HG03095 (cell line): ENCODE measurements around the gene CLEC10A.
"Not testable (repeated sequence)": the region's sequence is repeated elsewhere in the genome, so short reads cannot be mapped to it uniquely, and the experiment has no call there.

Experiments
- ATAC-seq: cut with Tn5 transposase; IDR thresholded peaks from one replicate; pipeline ENCODE4 v1.9.1; 2021; ENCODE audit warnings: moderate library complexity; ENCODE audit not compliant: unreplicated experiment

CLEC10A gene, protein sequence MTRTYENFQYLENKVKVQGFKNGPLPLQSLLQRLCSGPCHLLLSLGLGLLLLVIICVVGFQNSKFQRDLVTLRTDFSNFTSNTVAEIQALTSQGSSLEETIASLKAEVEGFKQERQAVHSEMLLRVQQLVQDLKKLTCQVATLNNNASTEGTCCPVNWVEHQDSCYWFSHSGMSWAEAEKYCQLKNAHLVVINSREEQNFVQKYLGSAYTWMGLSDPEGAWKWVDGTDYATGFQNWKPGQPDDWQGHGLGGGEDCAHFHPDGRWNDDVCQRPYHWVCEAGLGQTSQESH

DNA sequence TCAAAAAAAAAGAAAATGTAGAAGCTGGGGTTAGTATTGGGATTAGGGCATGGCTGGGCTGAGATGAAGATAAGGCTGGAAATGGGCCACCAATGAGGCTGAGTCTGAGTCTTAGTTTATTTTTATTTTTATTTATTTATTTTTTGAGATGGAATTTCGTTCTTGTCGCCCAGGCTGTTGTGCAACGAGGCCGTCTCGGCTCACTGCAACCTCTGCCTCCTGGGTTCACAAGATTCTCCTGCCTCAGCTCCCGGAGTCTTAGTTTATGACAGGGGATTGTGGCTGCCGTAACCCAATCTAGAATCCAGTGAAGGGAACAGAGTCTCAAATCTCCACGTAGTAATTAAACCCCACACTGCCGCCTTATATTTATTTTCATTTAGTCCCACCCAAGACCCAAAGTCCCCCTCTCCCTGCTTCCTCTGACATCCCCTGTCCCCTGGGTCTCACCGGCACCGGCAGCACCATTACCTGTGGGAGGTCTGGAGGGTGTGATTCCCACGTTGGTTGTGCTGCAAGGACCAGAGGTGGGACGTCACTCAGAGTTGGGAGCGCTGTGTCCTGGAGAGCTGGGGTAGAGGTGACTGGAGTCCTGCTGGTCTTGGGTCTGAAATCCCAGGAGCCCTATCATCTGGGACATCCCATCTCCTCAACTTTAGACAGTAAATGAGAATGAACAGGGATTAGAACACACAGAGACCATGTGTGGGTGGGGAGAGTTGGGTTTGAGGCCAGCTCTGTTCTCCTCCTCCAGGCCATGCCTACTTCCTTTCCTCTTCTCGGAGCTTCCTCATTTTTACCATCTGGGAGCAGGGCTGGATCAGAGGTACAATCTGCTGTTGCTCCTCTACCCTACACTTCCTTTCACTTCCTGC lies at the start of gene CLEC10A:
TSS of gene CLEC10A (minus strand) at position 671 of the 875 bp plus-strand sequence. CDS start 1,439 bp downstream, outside the sequence.
- ATAC-seq, result no peak

DNA sequence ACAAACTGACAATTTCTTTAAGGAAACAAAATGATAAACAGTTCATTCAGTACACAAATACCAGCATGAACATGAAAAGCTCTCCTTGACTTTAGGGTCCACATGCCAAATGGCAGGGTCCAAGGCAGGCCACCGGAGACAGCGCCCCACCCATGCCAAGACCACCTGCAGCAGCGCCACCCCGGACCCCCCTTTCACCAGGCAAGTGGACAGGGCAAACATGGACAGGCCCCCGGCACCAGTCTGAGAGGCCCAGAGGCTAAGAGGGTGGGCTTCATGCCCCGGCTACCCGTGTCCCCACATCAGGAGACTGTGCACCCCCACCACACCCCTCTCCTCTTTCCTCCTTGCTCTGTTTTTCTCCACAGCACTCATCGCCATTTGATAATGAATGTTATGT lies 49.3 kb upstream of the CLEC10A start:
- ATAC-seq, result no peak

DNA sequence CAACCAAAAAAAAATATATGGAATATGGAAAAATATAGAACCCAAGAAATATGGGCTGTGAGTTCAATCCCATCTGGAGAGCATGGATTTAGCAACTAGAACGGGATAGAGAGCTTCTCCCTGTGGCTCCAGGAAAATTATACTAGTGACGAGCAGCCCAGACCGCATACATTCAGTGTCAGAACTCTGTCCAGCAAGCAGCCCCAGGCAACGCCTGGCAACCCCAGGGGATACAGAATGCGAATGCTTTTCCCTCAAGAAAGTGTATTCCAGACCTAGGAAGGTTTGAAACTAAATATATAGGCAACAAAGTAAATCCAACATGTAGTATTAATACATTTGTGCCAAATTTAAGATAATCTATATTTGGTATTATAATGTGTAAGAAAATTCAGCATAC lies 48.1 kb upstream of the CLEC10A start:
- no peak for ATAC-seq

DNA sequence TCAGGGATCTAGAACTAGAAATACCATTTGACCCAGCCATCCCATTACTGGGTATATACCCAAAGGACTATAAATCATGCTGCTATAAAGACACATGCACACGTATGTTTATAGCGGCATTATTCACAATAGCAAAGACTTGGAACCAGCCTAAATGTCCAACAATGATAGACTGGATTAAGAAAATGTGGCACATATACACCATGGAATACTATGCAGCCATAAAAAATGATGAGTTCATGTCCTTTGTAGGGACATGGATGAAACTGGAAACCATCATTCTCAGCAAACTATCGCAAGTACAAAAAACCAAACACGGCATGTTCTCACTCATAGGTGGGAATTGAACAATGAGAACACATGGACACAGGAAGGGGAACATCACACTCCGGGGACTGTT lies 47.5 kb upstream of the CLEC10A start:
- ATAC-seq, result not testable (repeated sequence)

DNA sequence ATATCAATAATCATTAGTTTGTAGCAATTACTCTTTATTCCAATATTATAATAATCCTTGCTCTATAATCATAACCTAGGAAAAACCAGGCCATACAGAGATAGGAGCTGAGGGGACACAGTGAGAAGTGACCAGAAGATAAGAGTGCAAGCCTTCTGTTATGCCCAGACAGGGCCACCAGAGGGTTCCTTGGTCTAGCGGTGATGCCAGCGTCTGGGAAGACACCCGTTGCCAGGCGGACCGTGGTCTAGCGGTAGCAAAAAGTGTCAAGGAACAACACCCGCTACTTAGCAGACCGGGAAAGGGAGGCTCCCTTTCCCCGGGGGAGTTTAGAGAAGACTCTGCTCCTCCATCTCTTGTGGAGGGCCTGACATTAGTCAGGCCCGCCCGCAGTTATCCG lies 46.3 kb upstream of the CLEC10A start:
- not testable (repeated sequence) for ATAC-seq

DNA sequence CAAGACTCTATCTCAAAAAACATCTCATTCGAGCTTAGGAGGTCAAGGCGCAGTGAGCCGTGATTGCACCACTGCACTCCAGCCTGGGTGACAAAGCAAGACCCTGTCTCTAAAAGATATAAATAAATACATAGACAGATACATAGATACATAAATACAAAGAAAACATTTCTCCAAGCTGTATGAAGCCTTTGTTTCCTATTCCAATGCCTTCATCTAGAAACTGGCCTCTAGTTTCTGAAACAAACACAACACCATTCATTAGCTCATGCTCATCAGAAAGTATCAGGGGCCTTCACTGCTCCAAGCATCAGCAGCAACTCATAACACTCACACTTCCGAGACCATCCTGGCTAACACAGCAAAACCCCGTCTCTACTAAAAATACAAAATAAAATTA lies 44.9 kb upstream of the CLEC10A start:
- ATAC-seq, result no peak

DNA sequence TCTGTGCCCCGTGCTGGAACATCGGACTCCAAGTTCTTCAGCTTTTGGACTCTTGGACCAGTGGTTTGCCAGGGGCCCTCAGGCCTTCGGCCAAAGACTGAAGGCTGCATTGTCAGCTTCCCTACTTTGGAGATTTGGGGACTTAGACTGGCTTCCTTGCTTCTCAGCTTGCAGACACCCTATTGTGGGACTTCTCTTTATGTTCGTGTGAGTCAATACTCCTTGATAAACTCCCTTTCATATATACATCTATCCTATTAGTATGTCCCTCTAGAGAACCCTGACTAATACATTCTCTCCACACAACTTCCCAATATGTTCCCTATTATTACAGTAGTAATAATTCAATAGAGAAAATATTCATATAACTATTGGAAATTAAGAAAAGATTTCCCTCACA lies 43.8 kb upstream of the CLEC10A start:
- no peak for ATAC-seq

DNA sequence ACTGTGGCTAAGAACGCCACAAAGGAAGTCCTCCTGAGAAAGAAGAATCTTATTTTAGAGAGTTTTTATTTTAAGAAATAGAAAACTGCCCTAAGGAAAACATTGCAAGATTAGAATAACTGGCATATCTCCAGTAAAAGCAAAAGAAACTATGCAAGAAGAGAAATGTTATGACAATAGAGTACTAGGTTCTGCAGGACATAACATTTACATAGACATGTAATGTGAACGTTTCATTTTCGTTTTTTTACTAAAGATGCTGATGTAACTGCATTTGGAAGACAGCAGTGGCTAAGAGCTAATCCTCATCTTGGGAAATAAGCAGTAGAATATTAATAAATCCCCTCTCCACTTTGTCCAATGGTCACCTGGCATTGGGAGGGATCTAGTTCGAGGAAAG lies 42.3 kb upstream of the CLEC10A start:
- ATAC-seq, result no peak

DNA sequence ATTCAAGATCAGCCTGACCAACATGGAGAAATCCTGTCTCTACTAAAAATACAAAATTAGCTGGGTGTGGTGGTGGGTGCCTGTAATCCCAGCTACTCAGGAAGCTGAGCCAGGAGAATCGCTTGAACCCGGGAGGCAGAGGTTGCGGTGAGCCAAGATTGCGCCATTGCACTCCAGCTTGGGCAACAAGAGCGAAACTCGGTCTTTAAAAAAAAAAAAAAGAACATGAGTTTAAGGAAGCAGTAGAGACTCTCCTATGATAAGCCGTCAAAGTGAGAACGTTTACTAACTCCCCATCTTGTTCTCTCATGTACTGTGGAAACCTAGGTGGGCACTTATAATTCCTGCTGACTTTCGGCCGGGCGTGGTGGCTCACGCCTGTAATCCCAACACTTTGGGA lies 40.6 kb upstream of the CLEC10A start:
- ATAC-seq, result not testable (repeated sequence)

DNA sequence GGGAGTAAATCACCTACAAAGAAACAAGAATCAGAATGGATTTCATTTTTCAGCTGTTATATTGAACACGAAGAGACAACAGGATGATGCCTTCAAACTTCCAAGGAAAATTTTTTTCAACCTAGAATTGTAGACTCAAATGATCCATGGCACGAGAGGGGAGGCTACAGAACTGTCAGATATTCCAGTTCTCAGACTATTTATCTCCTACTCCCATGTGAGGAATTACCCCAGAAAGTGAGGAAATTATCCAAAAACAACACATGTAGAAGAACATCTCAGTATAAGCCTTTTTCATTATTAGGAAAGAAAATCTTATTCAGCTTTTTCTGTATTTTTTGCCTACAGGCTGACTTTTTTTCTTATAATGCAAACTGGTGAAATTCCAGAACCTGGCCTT lies 40.1 kb upstream of the CLEC10A start:
- no peak for ATAC-seq

DNA sequence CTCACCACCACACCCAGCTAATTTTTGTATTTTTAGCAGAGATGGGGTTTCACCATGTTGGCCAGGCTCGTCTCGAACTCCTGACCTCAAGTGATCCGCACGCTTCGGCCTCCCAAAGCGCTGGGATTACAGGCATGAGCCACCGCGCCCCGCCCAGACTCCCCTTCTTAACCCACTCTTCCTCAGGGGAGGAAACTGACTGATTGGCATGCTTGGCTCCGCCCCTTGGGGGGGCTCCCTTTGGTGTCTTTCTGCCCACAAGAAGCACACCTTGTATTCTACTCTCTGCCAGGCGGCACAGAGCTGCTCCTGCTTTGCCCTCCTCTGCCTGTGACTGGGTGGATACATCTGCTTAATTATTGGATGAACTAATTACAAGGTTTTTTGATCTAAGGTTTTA lies 39.3 kb upstream of the CLEC10A start:
- no peak for ATAC-seq

DNA sequence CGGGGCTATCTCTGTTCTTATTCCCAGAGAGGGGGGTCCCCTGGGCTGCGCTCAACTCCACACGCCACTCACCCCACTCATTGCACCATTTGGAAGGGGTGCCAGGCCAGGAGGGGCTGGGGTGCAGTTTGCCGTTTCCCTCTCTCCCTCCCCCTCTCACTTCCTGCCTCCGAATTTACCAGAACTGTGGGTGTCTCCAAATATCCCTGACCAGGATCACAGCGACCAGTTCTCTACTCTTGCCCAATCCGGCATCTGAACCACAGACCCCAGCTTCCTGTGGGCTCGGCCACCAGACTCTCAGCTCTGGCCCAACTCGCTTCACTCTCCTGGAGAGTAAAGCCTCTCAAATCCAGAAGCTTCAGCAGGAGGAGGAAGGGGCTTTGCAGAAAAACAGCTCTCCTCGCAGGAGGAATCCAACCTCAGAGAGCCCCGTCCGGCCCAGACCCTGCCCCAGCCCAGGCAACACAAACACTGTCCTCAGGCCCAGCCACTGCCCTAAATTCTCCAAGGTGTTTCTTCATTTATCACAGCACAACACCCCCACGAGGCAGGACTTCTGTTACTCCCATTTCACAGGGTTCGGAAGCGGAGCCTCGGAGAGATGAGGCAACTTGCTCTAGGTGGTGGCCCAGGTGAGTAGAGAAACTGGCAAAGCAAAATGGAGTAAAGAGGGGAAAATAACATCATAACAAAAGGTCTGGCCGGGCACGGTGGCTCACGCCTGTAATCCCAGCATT lies 35.0 kb upstream of the CLEC10A start:
- no peak for ATAC-seq

DNA sequence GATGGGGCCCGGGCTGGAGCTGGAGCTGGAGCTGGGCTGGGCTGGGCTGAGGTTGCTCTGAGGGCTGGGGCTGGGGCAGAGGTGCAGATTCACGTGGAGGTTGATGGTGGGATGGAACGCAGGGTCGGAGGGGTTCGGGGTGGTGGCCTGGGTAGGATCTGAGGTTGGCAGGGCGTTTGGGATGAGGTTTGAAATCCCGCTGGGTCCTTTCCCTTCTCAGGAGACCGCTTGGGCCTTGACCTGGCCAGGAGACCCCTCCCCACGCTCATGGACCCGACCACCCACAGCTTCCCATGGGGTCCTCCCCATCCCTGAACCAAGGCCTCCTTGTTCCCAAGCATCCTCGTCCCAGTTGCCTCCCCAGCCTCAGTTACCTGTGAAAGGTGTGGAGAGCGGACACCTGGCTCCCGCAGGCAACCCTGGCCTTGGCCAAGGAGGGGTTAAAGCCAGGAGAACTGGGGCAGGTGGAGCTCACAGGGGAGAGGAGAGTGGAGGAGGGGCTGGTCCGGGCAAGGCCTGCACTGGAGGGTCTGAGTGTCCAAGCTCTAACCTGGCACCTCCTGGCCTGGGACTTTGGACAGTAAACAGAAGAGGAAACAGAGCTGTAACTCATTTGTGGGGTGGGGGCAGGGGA lies 34.3 kb upstream of the CLEC10A start, which contains the start of gene ASGR2:
TSS of gene ASGR2 (minus strand) at position 582 of the 634 bp plus-strand sequence. CDS start 582 bp downstream, outside the sequence.
- ATAC-seq, result no peak

DNA sequence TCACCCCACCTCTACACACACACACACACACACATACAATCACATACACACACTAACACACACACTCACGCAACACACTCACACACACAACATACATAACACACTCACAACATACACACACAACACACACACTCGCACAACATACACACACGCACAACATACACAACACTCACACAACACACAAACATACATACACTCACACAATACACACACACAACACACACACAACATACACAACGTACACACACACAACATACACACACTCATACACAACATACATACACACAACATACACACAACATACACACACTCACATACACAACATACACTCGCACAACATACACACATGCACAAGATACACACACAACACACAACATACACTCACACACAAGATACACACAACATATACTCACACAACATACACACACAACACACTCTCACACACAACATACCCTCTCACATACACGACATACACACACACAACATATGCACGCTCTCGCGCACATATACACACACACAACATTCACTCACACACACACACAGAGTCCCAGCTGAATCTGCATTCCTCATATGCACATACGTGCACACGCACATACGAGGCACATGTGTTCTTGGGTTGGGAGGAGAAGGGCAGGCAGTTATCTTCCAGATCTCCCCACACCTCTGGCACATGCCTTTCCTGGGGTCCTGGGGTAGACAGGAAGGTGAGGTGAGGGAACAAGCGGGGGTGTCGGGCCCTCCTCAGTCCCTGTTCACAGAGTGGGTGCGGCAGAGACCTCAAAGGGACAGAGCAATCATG lies 33.4 kb upstream of the CLEC10A start:
- no peak for ATAC-seq

DNA sequence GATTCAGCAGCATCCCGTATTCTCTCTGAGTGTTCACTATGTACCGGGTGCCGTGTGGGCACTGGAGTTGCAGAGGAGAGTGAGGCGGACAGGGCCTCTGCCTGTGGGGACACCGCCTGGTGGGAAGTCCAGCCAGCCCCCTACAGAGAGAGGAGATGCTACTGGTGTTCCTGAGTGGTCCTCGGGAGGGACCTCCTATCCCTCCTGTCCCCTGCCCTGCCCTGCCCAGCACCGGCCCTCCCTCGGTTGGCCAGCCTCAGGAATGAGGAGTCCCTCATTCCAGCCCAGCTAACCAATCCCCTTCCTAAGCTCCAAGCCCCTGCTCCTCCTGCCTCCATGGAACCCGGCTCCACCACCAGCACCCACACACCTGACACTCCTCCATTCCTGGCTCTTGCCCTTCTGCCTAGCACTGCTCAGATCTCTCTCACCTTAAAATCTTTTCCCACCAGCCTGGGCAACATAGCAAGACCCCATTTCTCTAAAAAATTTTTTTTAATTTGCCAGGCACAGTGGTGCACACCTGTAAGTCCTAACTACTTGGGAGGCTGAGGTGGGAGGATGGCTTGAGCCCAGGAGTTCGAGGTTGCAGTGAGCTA lies 32.6 kb upstream of the CLEC10A start:
- no peak for ATAC-seq

DNA sequence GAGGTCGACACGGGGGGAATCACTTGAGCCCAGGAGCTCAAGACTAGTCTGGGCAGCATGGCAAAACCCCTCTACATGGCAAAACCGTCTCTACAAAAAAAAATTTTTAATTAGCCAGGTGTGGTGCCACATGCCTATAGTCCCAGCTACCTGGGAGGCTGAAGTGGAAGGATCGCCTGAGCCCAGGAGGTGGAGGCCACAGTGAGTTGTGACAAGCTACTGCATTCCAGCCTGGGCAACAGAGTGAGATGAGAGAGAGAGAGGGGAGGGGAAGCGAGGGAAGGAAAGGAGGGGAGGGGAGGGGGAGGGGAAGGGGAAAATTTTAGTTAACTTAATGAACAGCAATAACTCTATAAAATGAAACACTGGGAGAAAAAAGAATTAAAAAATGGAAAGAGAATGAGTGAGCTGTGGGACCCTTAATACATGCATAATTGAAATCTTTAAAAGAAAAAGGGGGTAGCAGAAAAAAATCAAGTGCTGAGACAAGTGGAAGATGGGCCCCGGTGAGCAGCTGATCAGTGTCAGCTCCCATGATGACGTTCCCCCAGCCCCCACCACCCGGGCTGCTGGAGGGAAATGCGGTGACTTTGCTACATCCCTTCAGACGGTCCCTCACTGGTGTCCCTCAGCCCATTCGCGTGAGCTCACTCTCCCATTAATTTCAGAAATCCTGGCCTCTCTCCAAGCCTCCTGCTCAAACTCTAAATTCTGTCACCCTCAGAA lies 31.9 kb upstream of the CLEC10A start:
- ATAC-seq, result no peak

DNA sequence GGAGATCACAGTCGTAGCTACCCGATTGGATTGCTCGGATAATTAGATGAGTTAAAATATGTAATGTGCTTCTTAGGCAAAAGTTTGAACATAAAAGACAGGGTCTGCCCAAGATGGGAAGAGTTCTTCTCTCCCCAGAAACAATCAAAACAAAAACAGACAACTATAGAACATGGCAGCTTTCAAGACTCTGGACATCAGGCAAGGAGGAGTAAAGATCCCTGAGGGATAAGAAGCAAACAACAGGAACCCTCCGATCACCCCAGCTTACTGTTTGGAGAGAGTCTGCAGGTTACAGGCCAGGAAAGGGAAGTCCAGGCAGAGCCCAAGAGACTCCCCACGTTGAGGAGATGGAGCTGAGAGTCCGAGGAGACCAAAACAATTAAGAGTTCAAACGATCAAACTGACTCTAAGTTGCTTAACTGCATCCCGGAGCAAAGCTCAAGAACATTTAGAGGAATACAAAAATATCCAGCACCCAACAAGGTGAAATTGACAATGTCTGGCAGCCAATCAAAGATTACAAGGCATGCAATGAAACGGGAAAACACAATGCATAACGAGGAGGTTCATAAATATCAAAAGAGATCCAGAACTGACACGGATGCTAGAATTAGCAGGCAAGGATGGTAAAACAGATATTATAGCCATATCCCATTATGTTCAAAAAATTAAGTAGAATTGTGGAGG lies 30.7 kb upstream of the CLEC10A start:
- no peak for ATAC-seq
